G401 (cell line): Measurements from ENCODE around the gene SIGLECL1. TPM values are rescaled to one million over a fixed set of nuclear protein-coding genes. Genes with fewer than 3 reads are reported as not detected.

Source experiments
- DNase-seq: peaks from one replicate; pipeline ENCODE4 v3.0.0-alpha.2; 2015; ENCODE audit warnings: low spot score
- in situ Hi-C: cut with HindIII; loops from 2 replicates; pipeline ENCODE4 v1.10.0; 2016; ENCODE audit warnings: low sequenced_read_pairs, mixed read lengths
- total RNA-seq: library from RNA; depleted of rRNA; stranded (reverse); fragments of >200 nt; shearing (Covaris generic); gene quantifications from 2 replicates; pipeline ENCODE4 v1.2.3, GENCODE V29; 2014; rRNA removed

SIGLECL1 gene
- total RNA-seq, 1 experiment from 2014 or later: not detected

GRCh38 chr19:51293571-51294210 lies 42.8 kb downstream of the SIGLECL1 start:
- no peak for DNase-seq

DNA sequence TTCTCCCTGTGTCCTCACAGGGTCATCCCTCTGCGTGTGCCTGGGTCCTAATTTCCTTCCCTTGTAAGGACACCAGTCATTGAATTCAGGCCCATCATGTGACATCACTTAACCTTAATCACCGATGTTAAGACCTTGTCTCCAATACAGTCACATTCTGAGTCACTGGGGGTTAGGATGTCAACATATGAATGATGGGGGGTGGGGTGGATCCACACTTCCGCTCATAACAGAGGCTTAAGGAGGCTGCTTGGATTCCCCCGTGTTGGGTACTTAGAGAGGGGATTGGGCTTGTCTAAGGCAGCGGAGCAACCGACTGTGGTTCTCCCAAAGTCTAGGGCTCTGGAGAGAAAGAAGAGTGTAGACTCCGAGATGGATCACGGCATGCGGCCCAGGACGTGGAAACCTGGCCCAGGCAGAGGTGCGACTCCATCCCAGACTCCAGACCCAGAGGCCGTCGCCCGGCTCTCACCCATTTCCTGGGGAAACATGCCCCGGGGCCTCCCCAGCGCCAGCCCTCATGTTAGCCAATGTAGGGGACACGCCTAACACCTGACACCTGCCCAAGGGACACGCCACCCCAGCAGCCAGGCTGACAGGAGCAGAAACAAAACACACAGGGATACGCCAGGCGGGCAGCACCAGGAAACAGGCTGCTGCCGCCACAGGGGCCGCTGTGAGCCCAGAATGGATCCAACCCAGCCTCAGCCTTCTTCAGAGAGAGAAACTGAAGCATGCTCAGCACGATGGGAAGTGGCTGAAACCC lies 43.5 kb downstream of the SIGLECL1 start:
- in situ Hi-C loops: no loop called here
- DNase-seq: no peak

More at GRCh38 chr19:51293571-51294210, 42.8 kb downstream of the SIGLECL1 start:
- in situ Hi-C loops: no loop called here

GRCh38 chr19:51294977-51295375 lies 44.1 kb downstream of the SIGLECL1 start:
- in situ Hi-C loops: no loop called here
- no peak for DNase-seq

DNA sequence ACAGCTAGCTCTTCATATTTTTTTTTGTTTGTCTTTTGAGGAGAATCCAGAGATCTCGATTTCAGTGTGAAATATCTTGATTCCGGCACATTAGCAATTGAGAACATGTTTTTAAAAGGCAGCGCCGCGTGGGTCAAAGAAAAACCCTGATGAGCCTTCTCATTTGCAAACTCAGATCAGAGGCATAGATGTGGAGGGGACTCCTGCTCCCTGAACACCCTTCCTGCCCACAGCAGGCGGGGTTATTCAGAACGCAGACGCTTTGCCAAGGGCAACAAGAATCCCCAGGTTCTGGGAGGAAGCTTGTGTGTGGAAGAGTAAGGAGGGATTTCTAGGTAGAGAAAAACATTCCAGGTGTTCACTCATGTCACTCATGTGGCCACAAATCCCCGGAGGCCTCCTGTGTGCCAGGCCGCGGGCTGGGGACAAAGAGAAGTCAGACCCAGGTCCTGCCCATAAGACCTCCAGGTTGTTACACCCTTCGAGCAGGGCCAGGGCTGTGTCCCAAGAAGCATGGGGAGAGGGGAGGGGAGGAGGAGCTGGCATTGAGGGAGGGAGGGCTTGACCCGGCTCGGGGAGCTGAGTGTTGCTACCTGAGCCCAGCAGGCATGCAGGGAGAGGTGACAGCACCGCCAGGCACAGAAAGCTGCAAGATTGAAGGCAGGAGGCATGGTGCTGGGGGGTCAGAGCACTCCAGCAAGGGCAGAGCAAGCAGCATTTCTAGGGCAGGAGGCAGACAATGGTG lies 44.7 kb downstream of the SIGLECL1 start:
- no peak for DNase-seq
- in situ Hi-C loops: no loop called here

- in situ Hi-C loops: no loop called here
- peak; percentile 47 for DNase-seq
Measured at GRCh38 chr19:51296336-51297093, 45.6 kb downstream of the SIGLECL1 start.

DNA sequence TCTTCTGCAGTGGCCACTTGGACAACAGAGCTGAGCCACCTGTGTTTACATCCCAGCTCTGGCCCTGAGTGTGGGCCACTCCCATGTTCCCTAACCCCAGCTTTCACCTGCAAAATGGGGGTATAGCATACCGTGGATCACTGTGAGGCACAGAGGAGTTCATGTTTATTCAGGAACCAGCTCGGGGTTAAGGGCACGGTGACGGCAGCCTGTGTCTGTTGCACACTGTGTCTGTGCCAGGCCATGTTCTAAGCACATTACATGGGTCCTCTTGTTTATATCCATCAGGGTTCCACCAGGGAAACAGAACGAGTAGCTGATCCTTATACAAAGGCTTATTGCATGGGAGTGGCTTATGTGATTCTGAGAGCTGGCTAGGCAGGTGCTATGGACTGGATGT lies 46.5 kb downstream of the SIGLECL1 start:
- no peak for DNase-seq
- in situ Hi-C loops: no loop called here

- DNase-seq: no peak
- in situ Hi-C loops: no loop called here
Measured at GRCh38 chr19:51301266-51301665, 50.4 kb downstream of the SIGLECL1 start.

GRCh38 chr19:51305479-51305878 lies 54.6 kb downstream of the SIGLECL1 start:
- no peak for DNase-seq
- in situ Hi-C loops: no loop called here

DNA sequence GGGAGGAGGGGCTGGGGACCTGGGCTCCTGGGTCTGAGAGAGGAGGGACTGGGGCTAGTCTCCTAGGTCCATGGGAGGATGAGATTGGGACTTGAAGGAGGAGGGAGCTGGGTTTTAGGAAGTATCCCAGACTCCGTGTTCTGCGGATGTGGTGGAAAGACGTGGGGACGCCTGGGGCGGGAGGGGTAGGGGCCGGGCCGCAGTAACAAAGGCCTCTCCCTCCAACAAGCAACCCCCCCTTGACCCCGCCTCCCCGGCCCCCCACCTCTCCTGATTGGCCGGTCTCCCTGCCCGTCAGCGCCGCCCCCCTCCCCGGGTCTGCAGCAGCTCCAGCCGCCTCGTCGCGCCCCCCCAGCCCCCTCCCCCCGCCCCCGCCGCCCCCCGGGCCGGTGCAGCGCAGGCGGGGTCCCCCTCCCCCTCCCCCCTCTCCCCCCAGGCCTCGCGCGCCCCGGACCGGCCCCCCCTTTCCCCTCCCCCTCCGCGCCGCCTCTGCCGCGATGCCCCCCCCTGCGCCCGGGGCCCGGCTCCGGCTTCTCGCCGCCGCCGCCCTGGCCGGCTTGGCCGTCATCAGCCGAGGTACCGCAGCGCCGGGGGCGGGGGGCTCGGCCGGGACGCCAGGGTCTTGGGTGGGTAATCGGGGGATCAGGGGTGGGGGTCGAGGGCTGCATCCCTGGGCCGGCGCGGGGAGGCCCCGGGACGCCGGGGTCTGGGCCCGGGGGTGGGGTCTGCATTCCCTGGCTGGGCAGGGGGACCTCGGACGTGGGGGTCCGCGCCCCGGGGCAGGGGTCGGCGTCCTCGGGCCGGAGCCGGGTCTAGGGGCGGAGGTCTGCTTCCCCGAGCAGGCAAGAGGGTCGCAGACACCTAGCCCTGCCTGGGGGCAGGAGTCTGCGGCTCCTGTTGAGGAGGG lies 60.7 kb downstream of the SIGLECL1 start, which contains the start of gene IGLON5:
IGLON5 (plus strand) TSS at position 294 of the 907 bp plus-strand sequence; CDS start at position 498, 204 bp downstream.
- DNase-seq: peak; percentile 68
- in situ Hi-C loops: no loop called here

DNA sequence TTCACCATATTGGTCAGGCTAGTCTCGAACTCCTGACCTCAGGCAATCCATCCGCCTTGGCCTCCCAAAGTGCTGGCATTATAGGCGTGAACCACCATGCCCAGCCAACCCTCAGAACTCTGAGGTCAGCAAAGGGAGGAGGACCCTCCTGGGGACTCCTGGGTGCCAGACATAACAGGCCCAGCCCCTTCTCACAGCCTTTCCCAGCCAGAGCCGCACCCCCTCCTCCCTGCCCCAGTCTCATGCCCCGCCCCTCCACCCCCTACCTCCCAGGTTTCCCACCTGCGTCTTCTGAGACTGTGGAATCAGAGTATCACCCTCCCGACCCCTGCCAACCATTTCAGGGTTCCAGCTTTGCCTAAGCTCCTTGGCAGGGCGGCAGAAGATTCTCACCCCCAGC lies 65.8 kb downstream of the SIGLECL1 start:
- no peak for DNase-seq
- in situ Hi-C loops: no loop called here

DNA sequence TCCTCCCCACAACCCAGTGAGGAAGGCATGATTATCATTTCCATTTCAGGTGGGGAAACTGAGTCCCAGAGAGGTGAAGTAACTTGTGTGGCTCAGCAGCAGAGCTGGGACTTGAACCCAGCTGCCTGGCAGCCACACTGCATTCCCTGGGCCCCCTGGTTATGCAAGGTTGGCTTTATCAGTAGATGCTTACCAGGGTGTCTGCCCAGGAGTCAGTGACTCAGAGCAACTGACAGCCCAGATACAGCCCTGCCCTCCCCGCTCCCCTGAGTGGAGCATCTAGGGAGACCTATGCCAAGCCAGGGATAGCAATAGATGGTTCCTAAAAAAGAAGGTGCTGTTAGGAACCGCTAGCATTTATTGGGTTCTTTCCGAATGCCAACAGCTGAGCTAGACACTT lies 66.5 kb downstream of the SIGLECL1 start:
- DNase-seq: no peak
- in situ Hi-C loops: no loop called here

- in situ Hi-C loops: no loop called here
- no peak for DNase-seq
Measured at GRCh38 chr19:51317968-51318367, 67.1 kb downstream of the SIGLECL1 start.

Other genes starting within 250 kb of the SIGLECL1 start
- not detected in 2 replicates for gene KLK8, start 249.5 kb upstream of the SIGLECL1 start, total RNA-seq
- gene KLK10, start 231.4 kb upstream of the SIGLECL1 start, total RNA-seq: not detected in 2 replicates
- gene KLK11, start 224.5 kb upstream of the SIGLECL1 start, total RNA-seq: not detected in 2 replicates
- gene KLK12, start 216.1 kb upstream of the SIGLECL1 start, total RNA-seq: not detected in 2 replicates
- not detected in 2 replicates for gene KLK13, start 186.0 kb upstream of the SIGLECL1 start, total RNA-seq
- not detected in 2 replicates for gene KLK14, start 168.2 kb upstream of the SIGLECL1 start, total RNA-seq
- 10.1 and 16.8 TPM in 2 replicates for gene CTU1, start 142.7 kb upstream of the SIGLECL1 start, total RNA-seq
- gene SIGLEC9, start 126.2 kb upstream of the SIGLECL1 start, total RNA-seq: not detected in 2 replicates
- gene SIGLEC7, start 108.8 kb upstream of the SIGLECL1 start, total RNA-seq: not detected in 2 replicates
- gene CD33, start 26.0 kb upstream of the SIGLECL1 start, total RNA-seq: 1.4 TPM in 1 of 2 replicates, not detected in the other
- gene IGLON5, start 60.6 kb downstream of the SIGLECL1 start, total RNA-seq: not detected in 2 replicates
- gene VSIG10L, start 91.1 kb downstream of the SIGLECL1 start, total RNA-seq: 9.3 and 9.5 TPM in 2 replicates
- 122 and 148 TPM in 2 replicates for gene ETFB, start 115.3 kb downstream of the SIGLECL1 start, total RNA-seq
- gene CLDND2, start 117.9 kb downstream of the SIGLECL1 start, total RNA-seq: not detected in 2 replicates
- gene NKG7, start 121.6 kb downstream of the SIGLECL1 start, total RNA-seq: not detected in 2 replicates
- gene LIM2, start 136.9 kb downstream of the SIGLECL1 start, total RNA-seq: not detected in 2 replicates
- not detected in 2 replicates for gene C19orf84, start 139.5 kb downstream of the SIGLECL1 start, total RNA-seq
- gene SIGLEC10, start 166.6 kb downstream of the SIGLECL1 start, total RNA-seq: not detected in 2 replicates
- not detected in 2 replicates for gene SIGLEC8, start 207.4 kb downstream of the SIGLECL1 start, total RNA-seq
- not detected in 2 replicates for gene CEACAM18, start 227.5 kb downstream of the SIGLECL1 start, total RNA-seq